ENCODE results near the gene ENAM.
"Not testable (repeated sequence)": the region's sequence is repeated elsewhere in the genome, so short reads cannot be mapped to it uniquely, and the experiment has no call there.

Gene ENAM

DNA sequence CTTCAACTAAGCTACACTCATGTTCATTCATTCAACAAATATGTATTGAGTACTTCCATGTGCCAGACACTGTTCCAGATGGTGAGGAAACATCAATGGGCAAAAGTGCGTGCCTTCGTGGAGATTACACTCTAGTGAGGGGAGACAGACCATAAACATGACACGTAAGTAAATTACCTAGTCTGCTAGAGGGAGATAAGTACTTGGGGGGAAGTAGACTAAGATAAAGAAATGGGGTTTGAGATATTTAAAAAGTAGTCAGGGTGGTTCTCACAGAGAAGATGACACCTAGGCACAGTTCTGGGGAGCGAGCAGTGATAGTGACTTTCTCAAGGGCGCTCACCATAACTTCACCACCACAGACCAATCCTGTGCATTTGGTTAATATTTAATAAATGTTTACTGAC lies 26.1 kb downstream of the ENAM start:
- no peaks in the 10 kb centered on the region for H3K9me3 ChIP-seq (ENCODE audit: severe bottlenecking)
- no peaks in the 10 kb centered on the region for H3K27me3 ChIP-seq (ENCODE audit: insufficient read depth, poor library complexity, severe bottlenecking)
- H3K27ac ChIP-seq (ENCODE audit: poor library complexity, severe bottlenecking), result no peak overlapping the region
- DNase-seq (ENCODE audit: low spot score), result no peak
- H3K4me3 ChIP-seq (ENCODE audit: severe bottlenecking), result no peak overlapping the region
- no peaks in the 10 kb centered on the region for H3K4me1 ChIP-seq (ENCODE audit: insufficient read depth, poor library complexity, severe bottlenecking)
- no peak for ATAC-seq (ENCODE audit: low read depth)
- H3K36me3 ChIP-seq (ENCODE audit: low read depth), result no peaks in the 10 kb centered on the region
- no peak for TF ChIP-seq CTCF (IDR thresholded peaks at IDR 0.05; ENCODE audit: poor library complexity, severe bottlenecking)

DNA sequence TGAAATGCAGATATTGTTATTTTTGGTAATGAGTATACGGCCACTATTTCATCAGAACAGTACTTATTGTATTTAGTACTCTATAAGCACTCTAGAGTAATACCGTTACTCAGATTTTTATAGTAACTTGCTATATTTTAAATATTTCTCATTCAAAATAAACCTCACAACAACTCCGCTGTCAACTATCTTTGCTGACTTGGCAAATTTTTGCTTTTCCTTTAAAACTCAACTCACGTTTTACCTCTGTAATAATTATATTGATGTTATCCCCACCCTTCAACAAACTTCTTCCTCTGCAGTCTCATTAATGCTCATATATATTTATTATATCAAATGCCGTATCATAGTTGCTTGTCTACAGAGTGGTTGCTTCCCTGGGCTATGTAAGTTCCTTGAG lies 28.8 kb downstream of the ENAM start:
- Histone ChIP-seq H3K4me1 (ENCODE audit: insufficient read depth, poor library complexity, severe bottlenecking) (no peaks in the 10 kb centered on the region), H3K27me3 (ENCODE audit: insufficient read depth, poor library complexity, severe bottlenecking) (no peaks in the 10 kb centered on the region), H3K4me3 (ENCODE audit: severe bottlenecking) (no peak overlapping the region), H3K9me3 (ENCODE audit: severe bottlenecking) (no peaks in the 10 kb centered on the region), H3K36me3 (ENCODE audit: low read depth) (no peaks in the 10 kb centered on the region), H3K27ac (ENCODE audit: poor library complexity, severe bottlenecking) (no peak overlapping the region)
- ATAC-seq (ENCODE audit: low read depth) (no peak), DNase-seq (ENCODE audit: low spot score) (no peak)
- TF ChIP-seq CTCF (IDR thresholded peaks at IDR 0.05; ENCODE audit: poor library complexity, severe bottlenecking), result no peak

DNA sequence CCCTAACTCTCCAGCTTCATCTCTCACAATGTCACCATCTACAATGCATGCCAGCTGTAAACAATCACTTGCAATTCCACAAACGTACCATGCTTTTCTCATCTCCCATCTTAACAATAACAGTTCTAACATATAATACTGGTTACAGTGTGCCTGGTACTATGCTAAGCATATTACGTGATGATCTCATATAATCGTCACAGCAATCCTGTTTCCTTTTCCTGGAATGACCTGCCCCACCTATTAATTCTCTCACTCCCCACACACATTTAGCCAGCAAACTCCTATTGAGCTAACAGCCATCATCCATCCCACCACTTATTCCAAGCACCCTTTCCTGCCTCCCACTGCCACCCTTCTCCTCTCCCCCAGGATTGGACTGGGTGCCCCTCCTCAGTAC lies 29.9 kb downstream of the ENAM start:
- DNase-seq (ENCODE audit: low spot score), result no peak
- Histone ChIP-seq H3K36me3 (ENCODE audit: low read depth) (no peaks in the 10 kb centered on the region), H3K9me3 (ENCODE audit: severe bottlenecking) (no peaks in the 10 kb centered on the region), H3K27ac (ENCODE audit: poor library complexity, severe bottlenecking) (no peak overlapping the region), H3K27me3 (ENCODE audit: insufficient read depth, poor library complexity, severe bottlenecking) (no peaks in the 10 kb centered on the region), H3K4me1 (ENCODE audit: insufficient read depth, poor library complexity, severe bottlenecking) (no peaks in the 10 kb centered on the region), H3K4me3 (ENCODE audit: severe bottlenecking) (no peak overlapping the region)
- TF ChIP-seq CTCF (IDR thresholded peaks at IDR 0.05; ENCODE audit: poor library complexity, severe bottlenecking), result no peak
- ATAC-seq (ENCODE audit: low read depth), result no peak

- H3K4me1 ChIP-seq (ENCODE audit: insufficient read depth, poor library complexity, severe bottlenecking), result no peaks in the 10 kb centered on the region
- no peaks in the 10 kb centered on the region for H3K27me3 ChIP-seq (ENCODE audit: insufficient read depth, poor library complexity, severe bottlenecking)
- H3K9me3 ChIP-seq (ENCODE audit: severe bottlenecking), result no peaks in the 10 kb centered on the region
- no peak for DNase-seq (ENCODE audit: low spot score)
- no peak for ATAC-seq (ENCODE audit: low read depth)
- no peak for TF ChIP-seq CTCF (IDR thresholded peaks at IDR 0.05; ENCODE audit: poor library complexity, severe bottlenecking)
- H3K36me3 ChIP-seq (ENCODE audit: low read depth), result no peaks in the 10 kb centered on the region
- H3K4me3 ChIP-seq (ENCODE audit: severe bottlenecking), result no peak overlapping the region
- no peak overlapping the region for H3K27ac ChIP-seq (ENCODE audit: poor library complexity, severe bottlenecking)
These were observed 31.6 kb downstream of the ENAM start for GRCh38 chr4:70660106-70660505.

DNA sequence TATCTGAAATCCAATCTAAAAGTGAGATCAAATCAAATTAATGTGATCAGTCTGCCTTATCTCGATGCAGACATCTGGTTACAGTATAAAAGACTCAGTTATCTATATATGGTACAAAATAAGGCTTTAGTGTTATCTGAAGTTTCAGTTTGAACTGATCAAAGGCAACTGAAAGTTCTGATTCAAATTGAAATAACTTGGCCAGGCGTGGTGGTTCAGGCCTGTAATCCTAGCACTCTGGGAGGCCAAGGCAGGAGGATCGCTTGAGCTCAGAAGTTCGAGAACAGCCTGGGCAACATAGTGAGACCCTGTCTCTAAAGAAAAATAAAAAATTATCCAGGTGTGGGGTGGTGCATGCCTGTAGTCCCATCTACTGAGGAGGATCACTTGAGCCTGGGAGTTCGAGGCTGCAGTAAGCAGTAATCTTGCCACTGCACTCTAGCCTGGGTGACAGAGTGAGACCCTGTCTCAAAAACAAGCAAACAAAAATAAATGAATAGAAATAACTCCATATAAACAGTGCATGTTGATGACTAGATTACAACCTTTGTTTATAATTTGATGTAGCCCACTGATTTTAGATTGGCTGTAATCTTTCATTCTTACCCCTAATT lies 32.9 kb downstream of the ENAM start:
- not testable (repeated sequence) for H3K27ac ChIP-seq (ENCODE audit: poor library complexity, severe bottlenecking); H3K36me3 ChIP-seq (ENCODE audit: low read depth); H3K4me1 ChIP-seq (ENCODE audit: insufficient read depth, poor library complexity, severe bottlenecking); H3K4me3 ChIP-seq (ENCODE audit: severe bottlenecking); H3K27me3 ChIP-seq (ENCODE audit: insufficient read depth, poor library complexity, severe bottlenecking); ATAC-seq (ENCODE audit: low read depth); DNase-seq (ENCODE audit: low spot score); H3K9me3 ChIP-seq (ENCODE audit: severe bottlenecking)

All from RWPE2 (cell line).